ENCODE results near the gene WDR53.
"Not testable (repeated sequence)": the region's sequence is repeated elsewhere in the genome, so short reads cannot be mapped to it uniquely, and the experiment has no call there.

WDR53 gene

DNA sequence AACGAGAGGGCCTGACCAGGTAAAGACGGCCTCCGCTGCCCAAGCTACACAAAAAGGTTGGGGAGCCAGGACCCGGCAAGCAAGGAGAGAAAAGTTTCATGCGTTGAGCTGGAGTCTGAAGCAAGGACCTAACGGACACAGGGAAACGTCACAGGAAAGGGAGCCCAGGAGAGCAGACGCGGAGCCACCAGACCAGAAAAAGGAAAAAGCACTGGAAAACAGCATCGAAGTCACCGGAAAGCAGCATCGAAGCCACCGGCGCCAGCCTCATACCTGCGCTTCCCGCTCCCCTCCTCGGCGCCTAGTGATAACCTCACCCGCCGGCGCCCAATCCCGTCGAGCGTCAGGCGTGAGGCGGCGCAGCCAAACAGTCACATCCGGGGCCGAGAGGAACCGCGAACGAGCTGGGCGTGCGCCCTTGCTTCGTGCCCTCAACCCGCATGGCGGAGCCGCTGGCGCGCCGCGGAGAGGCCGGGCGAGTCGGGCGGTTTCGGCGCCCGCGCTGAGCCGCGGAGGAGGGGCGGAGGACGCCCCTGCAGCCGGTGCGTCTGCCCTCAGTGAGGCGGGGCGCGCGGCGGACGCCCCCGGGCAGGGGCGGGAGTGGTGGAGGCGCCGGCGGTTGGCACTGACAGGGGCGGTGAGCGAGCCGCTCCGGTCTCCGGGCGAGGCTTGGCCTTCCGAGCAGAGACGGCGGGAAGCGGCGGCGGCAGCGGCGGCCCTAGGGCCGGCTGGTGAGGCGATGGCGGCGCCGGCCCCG lies at the start of gene WDR53, which contains the start of gene FBXO45:
TSS of gene WDR53 (minus strand) at position 309 of the 757 bp plus-strand sequence. CDS start 7,079 bp downstream, outside the sequence.
TSS of gene FBXO45 (plus strand) at position 415 of the 757 bp plus-strand sequence. CDS start at position 740, 325 bp downstream.
- peak; percentile 89 to 93 for DNase-seq (ENCODE audit: low read depth in 2 of 2)

GRCh38 chr3:196617256-196617655 lies 48.9 kb upstream of the WDR53 start:
- no peak for DNase-seq (ENCODE audit: low read depth in 2 of 2)

GRCh38 chr3:196615234-196615633 lies 46.9 kb upstream of the WDR53 start:
- DNase-seq (ENCODE audit: low read depth in 2 of 2) = not testable (repeated sequence)

DNA sequence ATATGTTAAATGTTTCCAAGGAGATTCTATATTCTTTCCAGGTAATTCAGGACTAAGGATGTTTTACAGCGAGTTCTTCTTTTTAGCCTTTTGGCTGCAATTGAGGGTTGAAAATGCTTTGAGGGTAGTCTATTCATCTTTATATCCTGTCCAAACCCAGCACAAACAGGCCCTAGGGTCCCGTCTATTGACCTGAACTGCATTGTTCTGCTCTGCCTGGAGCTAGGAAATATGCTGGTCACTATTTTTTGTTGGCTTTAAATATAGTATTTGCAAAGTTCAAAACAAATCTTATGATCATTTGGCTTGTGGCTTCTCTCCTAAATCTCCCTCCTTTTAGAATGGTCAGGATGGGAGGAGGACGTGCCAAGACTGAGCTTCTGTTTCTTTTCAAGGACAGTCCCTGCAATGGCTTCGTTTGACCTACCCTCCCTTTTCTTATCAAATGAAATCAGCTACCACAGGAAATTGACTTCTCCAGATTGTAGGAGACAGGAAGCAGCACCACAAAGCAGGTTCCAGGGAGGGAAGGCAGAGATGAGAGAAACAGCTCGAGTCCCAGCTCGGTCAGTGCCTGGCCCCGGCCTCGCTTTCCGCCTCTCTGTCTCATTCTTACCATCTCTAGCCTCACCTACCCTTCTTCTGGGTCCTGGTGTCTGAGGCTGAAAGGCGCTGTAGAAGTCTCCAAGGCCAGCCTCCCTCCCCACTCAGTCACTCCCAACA lies 43.6 kb upstream of the WDR53 start:
- no peak for DNase-seq (ENCODE audit: low read depth in 2 of 2)

GRCh38 chr3:196609805-196610515 lies 41.6 kb upstream of the WDR53 start:
- DNase-seq (ENCODE audit: low read depth in 2 of 2) = no peak

- peak; percentile 89 to 93 for DNase-seq (ENCODE audit: low read depth in 2 of 2)
These were observed 41.0 kb upstream of the WDR53 start for GRCh38 chr3:196609343-196609775.

- no peak for DNase-seq (ENCODE audit: low read depth in 2 of 2)
These were observed 40.3 kb upstream of the WDR53 start for GRCh38 chr3:196608693-196609092.

- DNase-seq (ENCODE audit: low read depth in 2 of 2) = peak; percentile 37 to 48
These were observed 36.2 kb upstream of the WDR53 start for GRCh38 chr3:196604548-196604947.

DNA sequence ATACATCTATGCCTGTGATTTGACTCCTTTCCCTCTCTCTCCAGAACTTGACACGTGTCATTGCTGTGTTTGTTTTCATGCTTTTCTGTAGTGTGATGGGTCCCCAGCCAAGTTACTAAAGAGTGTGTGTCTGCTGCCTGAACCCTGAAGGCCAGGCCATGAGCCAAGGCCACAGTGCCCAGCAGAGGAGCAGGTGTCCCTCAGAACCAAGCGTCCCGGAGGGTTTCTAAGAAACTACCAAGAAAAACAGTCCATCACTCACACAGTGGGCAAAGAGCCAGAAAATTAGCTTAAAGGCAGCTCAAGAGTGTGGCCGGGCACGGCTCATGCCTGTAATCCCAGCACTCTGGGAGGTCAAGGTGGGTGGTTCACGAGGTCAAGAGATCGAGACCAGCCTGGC lies 35.3 kb upstream of the WDR53 start:
- DNase-seq (ENCODE audit: low read depth in 2 of 2) = no peak

- no peak for DNase-seq (ENCODE audit: low read depth in 2 of 2)
These were observed 34.3 kb upstream of the WDR53 start for GRCh38 chr3:196602673-196603072.

DNA sequence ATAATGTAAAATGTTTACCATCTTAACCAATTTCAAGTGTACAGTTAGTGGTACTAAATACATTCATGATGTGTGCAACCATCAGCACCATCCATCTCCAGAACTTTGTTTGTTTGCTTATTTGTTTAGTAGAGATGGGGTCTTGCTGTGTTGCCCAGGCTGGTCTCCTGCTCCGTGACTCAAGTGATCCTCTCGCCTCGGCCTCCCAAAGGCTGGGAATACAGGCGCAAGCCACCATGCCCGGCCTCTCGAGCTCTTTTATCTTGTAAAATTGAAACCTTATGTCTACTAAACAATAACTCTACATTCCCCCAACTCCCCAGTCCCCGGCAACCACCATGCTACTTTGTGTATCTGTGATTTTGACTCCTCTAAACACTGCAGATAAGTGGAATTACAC lies 32.0 kb upstream of the WDR53 start:
- DNase-seq (ENCODE audit: low read depth in 2 of 2) = no peak

GRCh38 chr3:196599734-196600128 lies 31.4 kb upstream of the WDR53 start:
- no peak for DNase-seq (ENCODE audit: low read depth in 2 of 2)

DNA sequence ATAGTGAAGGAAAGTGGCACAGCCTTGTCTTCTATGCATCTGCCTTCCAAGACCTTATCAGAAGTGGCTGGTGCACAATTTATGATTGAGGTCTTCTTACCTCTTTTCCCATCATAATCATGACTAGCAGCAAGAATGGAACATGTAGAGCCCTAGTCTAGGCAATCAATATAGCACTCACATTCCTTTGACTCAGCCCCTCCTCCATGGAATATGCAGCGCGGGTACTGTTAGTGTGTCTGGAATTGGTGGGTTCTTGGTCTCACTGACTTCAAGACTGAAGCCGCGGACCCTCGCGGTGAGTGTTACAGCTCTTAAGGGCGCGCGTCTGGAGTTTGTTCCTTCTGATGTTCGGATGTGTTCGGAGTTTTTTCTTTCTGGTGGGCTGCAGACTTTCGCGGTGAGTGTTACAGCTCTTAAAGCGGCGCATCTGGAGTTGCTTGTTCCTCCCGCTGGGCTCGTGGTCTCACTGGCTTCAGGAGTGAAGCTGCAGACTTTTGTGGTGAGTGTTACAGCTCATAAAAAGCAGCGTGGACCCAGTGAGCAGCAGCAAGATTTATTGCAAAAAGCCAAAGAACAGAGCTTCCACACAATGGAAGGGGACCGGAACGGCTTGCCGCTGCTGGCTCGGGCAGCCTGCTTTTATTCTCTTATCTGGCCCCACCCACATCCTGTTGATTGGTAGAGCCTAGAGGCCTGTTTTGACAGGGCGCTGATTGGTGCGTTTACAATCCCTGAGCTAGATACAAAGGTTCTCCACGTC lies 29.8 kb upstream of the WDR53 start:
- DNase-seq (ENCODE audit: low read depth in 2 of 2) = not testable (repeated sequence)

DNA sequence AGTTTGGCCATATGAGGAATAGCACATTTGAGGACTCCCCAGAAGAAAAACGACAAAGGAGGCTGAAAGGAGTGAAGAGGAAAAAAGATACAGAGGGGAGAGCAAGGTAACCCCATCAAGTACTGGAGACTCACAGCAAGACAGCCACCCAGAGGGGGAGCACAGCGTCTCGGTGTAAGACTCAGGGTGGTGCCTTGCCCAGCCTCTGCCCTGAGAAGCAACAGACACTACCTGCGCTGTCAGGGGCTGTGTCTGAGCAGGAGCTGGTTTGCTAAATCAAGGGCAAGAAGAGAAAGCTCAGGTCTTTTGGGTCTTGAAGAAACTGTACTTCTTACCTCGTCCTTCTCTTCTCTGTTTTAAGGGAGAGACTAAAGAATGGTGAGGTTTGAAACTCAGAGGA lies 28.0 kb upstream of the WDR53 start:
- DNase-seq (ENCODE audit: low read depth in 2 of 2) = no peak

- DNase-seq (ENCODE audit: low read depth in 2 of 2) = no peak
These were observed 21.9 kb upstream of the WDR53 start for GRCh38 chr3:196590279-196590678.

- DNase-seq (ENCODE audit: low read depth in 2 of 2) = no peak
These were observed 16.8 kb upstream of the WDR53 start for GRCh38 chr3:196585044-196585757.

DNA sequence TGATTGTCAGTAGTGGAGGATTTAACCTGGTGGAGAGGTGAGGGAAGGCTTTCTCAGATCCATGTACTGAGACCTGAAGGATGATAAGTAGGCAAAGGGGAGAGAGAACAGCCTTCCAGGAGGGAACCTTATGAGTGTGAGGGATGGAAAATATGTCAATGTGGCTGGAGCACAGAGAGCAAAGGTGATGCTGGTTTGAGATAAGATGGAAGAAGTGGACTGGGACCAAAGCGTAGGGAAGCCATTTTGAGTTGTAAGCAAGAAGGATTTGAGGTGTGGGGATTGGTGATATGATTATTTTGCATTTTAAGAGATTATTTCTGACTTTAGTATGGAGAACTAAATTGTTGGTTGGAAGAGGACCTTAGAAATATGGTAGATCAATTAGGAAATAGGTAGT lies 4.0 kb upstream of the WDR53 start:
- DNase-seq (ENCODE audit: low read depth in 2 of 2) = no peak

GRCh38 chr3:196570332-196570731 lies 2.0 kb upstream of the WDR53 start:
- not testable (repeated sequence) for DNase-seq (ENCODE audit: low read depth in 2 of 2)

- DNase-seq (ENCODE audit: low read depth in 2 of 2) = peak; percentile 22 to 33
These were observed 706 bp upstream of the WDR53 start for GRCh38 chr3:196569003-196569516.

DNA sequence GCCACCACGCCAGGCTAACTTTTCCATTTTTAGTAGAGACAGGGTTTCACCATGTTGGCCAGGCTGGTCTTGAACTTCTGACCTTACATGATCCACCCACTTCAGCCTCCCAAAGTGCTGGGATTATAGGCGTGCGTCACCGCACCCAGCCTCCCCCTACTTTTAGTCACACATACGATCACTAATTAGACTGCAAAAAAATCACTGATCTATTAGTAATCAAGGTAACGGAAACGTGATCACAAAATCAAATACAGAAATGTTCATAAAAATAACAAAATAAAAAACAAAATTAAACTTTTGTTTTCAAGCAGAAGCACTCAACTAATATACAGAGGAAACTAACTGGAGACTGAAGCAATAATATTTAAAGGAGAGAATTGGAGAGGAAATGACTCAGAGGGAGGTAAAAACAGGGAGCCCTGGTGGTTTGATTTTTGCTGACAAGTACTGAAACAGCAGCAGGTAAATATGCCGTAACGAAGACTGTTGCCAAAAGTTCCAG lies 4.6 kb downstream of the WDR53 start:
- peak in 1 of 2 donors; percentile 17 for DNase-seq (ENCODE audit: low read depth in 2 of 2)
